Dermis microvascular lymphatic vessel endothelial cell (primary cell): ENCODE measurements around the gene SHB. TPM values are rescaled to one million over a fixed set of nuclear protein-coding genes. Genes with fewer than 3 reads are reported as not detected.

ENCODE experiments used
- DNase-seq, 2 donors: peaks; one replicate each; pipeline versions ENCODE4 v3.0.0 to v3.0.0-alpha.2; 2010; ENCODE audit warnings: low read depth in 2 of 2
- total RNA-seq: library from RNA; depleted of rRNA; stranded (reverse); fragments of >200 nt; gene quantifications from 2 replicates; pipeline ENCODE4 v1.2.1, GENCODE V29; 2014

The SHB gene
- total RNA-seq, 1 donor from 2014 or later: 14.1 TPM

DNA sequence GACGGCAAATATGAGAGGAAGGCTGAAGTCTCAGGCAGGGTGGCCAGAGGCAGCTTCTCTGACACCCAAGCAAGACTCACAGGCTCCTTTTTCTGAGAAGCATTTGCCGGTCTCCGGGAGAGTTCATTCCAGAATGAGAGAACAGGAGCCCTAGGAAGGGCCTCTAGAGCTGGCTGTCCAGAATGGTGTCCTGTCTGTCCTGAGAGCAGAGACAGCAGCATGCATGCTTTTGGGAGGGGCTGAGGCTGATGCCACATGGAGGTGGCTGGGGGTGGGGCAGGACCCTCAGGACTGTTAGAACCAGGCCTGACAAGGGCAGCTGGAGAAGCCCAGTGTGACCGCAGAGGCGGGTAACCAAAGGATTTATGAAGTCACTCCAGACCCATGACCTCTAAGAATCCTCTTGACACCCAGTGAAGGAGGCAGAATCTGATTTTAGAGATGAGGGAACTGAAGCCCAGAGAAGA is 60.0 kb downstream of the SHB start:
- DNase-seq: no peak

DNA sequence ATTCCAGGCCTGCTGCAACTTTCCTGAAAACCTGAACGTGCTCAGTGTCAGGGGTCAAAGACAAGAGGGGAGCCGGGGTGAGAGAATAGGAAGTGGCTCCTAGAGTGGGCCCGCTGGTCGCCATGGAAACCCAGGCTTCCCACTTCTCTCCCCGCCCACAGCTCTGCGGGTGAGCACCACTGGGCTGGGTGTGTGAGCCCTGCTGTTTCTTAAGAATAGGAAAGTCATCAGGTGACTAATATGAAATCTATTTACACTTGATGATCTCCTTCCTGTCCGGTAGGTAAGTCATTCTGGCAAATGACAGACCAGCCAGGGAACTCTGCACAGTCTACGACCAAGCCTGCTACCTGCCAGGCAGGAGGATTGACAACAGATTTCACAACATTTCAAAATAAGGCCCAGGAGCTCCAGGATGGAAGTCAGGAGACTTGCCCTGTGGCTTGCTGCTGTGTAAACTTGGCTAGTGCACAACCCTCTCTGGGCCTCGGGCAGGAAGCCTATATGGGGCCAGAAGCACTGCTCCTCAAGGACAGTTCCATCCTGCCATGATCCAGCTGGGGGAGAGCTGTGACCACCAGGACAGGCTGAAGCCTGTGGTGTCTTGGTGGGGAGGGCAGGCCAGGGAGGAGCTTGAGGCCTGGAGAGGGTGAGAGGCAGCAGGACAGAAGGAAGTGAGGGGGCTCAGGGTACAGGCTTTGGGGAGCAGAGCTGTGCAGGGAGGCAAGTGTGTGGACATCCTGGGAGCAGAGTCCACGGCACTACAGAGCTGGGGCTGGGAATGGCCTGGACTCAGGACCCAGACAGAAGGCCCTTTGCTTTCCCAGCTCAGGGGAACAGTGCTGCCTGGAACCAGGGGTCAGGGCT is 60.6 kb downstream of the SHB start:
- DNase-seq: peak in 1 of 2 donors; percentile 82

DNA sequence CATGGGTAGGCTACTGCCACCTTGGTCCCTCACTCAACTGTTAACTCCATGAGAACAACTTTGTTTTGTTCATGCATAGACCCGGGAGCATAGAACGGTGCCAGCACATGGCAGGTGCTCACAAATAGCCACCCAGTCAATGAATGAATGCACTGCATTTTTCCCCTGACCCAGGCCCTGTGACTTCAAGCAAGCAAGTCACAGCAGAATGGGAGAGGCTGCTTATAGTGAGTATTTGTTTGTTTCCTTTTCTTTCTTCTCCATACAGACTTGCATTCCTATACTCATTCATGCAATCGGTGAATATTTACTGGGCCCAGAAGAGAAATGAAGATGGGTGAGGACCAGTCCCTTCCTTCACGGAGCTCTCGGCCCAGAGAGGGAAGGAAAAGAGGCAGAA is 62.0 kb downstream of the SHB start:
- DNase-seq: no peak

DNA sequence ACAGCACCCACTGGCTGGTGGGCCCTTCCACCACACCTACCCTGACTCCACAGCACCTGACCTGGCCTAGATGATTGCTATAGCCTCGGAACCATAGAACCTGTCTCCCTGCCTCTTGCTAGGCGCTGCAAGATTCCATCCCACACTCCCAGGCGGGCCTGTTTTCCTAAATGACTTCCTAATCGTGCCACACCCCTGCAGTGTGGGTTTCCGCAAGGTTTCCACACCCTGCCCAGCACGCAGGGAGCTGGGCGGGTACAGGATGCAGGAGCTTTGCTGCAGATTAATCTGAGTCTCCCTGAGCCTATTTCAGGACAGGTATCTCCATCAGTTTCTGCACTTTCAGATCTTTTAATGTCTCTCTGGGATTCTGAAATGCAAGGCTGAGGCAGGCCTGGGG is 62.9 kb downstream of the SHB start:
- no peak for DNase-seq

DNA sequence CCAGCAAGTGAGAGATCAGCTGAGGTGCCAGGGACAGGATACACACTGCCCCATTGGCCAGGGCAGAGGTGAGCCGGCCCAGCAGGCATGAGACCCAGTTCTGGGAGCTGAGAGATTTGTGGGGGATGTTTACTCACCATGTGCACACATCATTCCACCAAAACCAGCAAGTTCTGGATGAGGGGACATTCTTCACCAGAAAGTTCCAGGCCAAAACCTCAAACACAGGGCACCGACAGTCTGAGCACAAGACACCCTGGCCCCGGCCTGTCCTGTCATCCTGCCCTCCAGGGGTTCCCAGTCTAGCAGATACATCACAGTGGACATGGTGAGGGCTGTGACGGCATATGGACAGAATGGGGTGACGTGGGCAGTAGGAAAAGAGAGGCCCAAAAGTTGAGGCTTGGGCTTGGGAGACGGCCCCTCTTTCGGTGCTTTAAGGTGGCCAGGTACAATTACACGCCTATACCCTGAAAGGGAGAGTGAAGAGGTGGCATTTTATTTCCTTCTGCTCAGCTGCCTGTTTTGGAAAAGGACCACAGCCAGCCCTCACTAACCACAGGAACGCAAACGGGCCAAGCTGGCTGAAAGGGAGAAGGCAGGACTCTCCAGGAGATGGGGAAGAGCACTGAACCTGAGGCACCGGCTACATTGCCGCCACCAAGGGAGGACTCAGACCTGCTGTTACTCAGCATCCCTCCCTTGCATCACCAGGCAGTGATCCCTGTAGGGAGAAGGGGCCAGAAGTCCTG is 64.0 kb downstream of the SHB start:
- no peak for DNase-seq

DNA sequence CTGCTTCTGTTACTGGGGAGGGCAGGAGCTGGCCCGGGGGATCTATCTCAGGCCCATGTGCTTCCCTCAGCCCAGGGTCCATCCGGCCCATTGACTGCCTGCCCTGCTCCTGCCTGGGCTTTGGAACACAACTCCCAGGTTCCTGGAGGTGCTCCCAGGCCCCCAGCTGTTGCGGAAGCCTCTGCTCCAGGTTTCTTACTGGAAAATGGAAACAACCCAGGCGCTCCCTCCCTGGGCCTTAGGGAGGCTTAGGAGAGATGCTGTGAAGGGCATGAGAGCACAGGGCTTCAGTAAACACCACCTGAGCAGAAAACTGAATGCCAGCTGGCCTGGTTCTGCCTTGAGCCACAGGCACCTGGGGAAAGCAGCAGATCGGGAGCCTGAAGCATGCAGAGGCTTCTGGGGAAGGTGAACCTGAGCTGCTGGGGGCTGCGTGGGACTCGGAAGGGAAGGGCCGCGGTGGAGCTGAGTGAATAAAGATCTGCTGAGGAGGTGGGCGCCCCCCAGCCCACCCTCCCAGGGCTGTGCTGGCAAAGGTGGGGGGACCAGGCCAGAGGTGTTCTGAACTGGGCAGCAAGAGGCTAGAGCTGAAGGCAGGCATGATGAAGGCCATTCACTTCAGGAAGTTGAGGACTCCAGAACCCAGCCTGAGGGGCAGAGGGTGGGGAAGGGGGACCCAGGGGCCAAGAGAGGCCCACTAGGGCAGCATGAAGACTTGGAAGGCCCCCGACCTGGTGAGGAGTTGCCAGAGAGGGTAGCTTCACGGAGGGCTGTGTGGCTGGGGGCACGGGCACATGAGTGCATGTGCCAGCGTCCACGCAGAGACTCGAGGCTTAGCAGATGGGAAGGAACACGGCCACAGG is 64.8 kb downstream of the SHB start:
- DNase-seq: no peak

DNA sequence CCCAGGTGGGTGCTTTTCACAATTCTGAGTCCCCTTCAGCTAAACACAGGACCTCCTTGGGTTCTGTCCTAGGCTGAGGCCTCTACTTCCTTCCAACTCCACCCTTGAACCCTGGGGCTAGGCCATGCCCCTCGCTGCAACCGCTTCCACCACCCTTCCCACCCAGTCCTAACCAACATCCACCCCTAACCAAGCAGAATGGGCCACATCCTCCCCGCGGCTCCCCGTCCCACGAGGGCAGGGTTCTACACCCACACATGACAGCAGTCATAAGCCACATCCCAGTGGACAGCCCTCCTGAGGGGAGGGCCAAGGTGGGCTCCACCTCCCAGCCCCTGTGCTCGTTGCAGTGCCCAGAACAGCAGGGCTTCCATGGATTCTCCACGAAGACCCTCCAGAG is 65.8 kb downstream of the SHB start:
- DNase-seq: no peak

DNA sequence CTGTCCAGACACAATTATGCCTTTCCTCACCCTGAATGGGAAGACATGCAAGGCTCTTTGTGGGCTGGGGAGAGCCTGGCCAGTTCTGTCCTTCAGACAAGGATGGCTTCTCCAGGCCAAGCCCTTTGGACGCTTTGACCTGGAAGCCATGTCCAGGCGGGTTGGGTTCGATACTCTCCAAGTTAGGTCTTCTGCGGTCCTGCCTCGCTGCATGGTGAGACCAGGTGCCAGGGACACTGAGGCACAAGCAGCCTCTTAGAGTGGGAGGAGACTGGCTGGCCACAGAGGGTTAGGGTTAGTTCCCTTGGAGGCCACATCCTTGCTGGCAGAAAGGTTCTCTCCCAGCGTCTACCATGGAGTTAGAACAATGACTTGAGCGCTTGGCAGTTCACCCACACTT is 67.6 kb downstream of the SHB start:
- no peak for DNase-seq

DNA sequence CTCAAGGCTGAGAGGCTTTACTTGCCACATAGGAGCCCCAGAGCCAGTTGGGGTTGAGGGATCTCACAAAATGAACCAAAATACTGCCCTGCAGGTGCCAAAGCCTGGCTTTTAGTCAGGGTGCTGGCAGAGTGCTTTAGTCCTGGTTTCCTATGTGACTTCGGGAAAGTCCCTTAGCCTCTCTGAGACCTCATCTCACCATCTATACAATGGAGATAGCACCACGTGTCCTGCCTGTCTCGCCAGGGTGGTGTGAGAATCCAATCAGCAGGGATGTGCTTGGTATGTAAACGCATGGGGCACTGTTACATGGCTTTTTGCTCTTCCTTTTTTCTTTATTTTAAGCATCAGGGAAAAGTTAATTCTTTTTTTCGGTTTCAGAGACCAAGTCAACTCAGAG is 68.3 kb downstream of the SHB start:
- DNase-seq: no peak

DNA sequence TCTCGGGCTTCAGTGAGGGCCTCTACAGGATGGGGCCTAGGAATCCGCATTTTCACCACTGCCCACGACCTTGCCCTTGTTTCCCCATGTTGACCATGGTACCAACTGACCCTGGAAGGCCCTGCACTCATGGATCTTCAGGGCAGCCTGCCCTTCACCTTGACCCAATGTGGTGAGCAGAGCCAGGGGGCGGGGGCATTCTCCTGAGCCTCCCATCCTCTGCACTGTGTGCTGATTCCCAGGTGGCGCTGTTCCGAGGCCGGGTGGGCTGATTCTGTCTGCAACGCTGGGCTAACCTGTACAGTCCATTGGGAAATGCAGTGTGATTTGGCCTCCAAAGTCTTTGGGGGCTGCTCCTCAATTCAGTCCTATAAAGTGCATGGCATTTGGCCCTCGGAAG is 68.7 kb downstream of the SHB start:
- DNase-seq: no peak

DNA sequence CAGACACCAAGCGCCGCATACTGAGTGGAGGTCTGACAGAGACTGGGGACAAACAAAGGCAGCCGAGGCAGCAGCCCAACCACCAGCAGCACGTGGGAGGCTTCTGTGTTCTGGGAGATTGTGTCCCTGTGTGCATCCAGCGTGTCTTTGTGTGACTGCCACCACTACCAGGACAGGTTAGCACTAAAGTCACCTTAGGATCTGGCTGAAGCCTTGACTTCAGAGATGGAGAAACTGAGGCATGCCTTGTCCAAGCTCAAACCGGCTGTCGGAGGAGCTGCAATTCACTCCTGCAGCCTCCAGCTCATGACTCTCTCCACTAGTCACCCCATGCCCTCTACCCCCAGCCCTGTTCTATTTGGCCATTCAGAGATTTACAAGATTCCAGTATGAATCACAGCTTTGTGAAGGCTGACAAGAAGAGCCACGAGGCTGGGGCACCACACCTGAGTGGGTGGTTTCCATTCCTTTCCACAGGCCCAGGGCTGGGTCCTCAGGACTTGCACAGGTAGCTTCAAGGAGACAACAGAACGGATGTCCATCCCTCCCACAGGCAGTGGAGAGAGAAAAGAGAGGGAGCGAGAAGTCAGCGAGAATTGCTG is 69.3 kb downstream of the SHB start:
- DNase-seq: no peak

DNA sequence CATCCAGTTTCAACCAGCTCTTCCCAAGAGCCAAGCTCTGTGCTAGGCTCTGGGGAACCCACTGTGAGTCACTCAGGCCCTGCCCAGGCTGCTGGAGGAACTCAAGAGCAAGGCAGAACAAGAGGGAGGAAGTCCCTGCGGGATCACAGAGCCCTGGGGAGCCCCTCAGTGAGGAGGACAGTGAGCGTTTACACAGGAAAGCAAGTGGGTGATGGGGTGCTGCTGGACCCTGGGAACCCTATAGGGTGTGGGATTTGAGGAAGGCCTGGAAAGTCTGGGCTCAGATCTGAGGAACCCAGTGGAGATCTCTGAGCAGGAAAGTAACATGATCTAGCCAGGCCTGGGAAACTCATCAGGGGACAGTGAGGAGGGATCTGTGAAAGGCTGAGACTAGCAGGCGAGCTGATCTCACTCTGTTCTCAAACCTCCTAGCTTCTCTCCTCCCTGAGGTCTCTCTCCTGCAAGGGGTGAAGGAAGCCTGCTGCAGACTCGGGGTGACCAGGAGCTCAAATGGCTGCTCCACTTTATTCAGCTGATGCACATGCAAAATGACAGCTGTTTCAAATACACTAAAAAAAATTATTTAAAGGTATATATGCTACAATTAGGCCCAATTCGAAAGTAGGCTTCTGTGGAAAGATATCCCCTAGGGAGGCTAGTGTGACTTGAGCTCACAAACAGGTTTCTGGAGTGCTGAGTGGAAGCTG is 70.0 kb downstream of the SHB start:
- DNase-seq: peak in 1 of 2 donors; percentile 41

DNA sequence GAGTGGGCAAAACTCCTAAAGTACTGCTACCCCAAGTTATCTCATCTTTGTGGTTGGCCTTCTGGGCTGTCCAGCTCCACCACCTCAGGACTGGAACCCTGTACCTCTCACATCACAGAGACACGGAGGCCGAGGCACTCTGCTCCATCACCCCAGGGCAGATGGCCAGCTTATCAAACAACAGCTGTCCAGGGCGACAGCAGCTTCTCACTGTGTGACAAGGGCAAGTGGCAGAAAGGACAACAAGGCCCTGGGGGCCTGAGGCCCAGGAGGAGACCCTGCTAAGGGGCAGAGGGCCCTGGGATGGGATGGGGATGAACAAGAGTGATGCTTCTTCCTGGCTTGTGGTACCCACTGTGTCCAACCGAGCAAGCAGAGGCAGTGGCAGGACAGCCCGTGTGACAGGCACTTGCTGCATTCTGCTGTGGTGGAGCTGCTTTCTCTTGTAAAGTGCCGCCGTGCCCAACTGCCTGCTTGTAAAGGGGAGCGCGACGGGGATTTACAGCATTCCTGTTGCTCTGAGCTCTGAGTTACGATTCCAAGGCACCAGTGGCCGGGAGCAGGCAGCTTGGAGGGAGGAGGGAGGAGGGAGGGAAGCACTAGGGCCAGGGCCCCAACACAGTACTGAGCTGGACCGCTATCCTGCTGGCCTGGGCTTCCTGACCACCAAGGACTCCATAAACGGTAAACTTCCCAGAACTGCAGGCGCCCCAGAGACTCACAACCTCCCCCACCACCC is 71.2 kb downstream of the SHB start:
- no peak for DNase-seq

DNA sequence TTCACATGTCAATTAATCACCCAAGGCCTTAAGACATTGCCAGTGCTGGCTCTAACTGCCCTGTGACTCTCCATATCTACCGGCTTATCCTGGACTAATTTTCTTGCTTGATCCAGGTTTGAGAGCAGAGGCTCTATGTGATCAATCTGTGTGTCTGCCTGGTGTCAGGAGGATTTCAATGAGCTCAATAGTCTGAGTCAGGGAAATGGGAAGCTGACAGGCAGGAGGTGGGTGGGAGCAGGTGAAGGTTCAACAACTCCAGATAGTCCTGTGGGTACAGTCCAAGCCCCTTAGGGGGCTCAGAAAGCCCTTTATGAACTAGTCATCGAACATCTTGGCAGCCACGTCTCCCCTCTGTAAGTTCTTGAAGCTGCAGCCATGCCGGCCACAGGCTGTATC is 72.2 kb downstream of the SHB start:
- DNase-seq: no peak

DNA sequence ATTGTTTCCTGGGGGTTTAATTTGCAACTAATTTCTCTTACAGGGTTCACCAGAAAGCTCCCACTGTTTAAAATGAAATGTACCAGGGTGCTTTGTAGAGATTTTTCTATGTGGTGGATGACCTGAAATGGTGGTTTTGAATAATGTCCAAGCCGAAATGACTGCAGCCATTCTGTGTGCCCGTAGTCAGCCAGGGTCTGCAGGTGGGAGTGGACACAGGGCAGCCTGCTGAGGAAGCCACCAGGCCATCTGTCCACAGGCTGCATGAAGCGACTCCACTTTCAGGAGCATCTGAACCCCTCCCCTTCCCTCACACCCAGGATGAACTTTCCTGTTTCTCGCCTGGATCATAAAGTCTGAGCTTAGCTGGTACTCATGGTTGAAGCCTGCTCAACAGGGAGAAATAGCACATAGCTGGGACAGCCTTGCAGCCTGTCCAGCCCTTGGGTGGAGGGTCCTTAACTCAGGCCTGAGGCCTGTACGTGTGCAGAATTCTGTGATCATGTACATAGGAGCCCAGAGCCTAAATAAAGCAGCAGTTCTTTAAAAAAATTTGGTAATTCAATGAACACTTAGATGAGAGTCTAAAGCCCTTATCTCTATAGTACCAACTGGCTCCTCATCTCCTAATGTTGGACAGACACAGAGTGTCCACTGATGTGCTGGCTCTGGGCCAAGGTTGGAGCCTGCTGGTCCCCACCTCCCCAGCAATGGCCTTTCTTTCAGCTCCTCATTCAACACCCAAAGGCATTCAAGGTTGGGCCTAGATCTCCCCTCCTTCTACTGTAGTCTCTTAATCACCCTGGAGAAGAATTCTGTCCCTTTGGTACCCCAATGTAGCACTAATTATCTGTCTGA is 72.8 kb downstream of the SHB start:
- DNase-seq: no peak

DNA sequence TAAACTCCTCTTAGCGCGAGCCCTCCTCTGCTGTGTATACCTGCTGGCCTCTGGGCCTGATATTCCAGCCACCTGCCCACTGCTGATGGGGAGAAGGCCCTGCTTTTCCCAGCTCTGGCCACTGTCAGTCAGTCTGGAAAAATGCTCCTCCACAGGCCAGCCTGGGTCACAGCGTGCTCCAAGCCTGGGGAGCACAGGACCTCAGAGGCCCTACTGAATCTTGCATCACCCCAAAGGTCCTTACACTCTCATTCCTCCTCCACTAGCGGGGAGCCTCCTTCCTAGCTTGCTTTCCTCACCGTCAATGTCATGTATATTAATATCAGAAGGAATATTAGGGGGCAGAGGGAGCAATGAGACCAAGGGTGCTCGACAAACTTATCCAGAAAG is 73.7 kb downstream of the SHB start:
- no peak for DNase-seq

DNA sequence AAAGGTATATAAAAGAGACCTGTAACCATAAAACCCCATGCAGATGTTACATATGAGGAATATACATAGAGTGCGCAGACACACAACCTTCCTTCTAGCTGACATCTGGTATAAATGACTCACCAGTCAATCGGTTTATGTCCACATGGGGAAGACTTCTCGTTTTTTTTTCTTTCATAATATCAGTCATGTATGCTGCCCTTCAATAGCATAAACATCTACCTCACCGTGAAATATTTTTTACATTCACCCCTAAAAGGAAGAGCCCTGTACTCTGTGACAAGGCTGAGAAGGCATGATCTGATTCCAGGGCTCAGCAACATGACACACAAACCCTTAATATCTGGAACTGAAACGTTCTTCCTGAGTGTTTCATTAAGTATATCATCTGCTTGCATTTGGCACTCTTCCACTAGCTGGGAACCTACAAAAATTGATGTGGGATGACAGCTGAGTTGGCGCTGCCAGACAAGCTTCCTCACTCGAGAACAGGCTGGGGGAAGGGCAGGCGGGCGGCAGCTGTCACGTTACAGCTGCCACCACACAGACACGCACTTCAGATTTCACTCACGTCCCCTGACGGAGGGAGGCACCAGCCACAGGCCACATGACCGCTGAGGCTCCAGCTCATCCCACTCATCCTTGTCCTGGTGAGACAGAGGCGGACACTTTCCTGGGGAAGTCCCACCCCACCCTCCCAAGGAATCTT is 74.2 kb downstream of the SHB start:
- peak in 1 of 2 donors; percentile 81 for DNase-seq

DNA sequence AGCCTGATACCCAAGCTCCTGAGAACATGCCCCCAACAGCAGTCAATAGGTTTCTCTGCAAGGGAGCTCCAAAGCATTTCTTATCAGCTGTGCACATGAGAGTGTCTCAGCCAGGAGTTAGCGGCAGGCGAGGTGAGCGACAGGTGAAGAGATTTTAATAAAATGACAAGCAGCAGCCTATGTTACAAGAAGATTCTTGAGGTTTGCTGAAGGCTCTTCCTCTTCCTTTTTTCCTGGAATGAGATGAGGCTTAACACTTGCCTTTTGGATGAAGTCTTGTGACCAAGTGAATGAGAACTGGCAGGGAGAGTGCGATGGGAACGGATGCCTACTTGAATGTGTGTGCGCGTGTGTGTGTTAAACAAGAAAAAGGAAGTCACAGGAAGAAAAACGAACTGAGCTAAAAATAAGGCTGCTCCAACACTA is 76.1 kb downstream of the SHB start:
- DNase-seq: peak in 1 of 2 donors; percentile 78
